GM12891 (cell line): Measurements from ENCODE around the gene FER.

Experiments used
- POLR2A ChIP-seq: IDR thresholded peaks from 2 replicates; pipeline ENCODE4 v1.6.1; 2011; ENCODE audit warnings: low read depth, low read length, control low read depth
- POLR2AphosphoS5 ChIP-seq: IDR thresholded peaks from 2 replicates; pipeline ENCODE4 v1.6.1; 2011; ENCODE audit warnings: low read depth, low read length, control low read depth

GRCh38 chr5:109125755-109126429 lies 378.2 kb downstream of the FER start:
- TF ChIP-seq POLR2A, result no peak
- TF ChIP-seq POLR2AphosphoS5, result no peak
